Right lobe of liver (tissue), 6 donors: ENCODE measurements around the gene ATG4C. TPM values are rescaled to one million over a fixed set of nuclear protein-coding genes. Genes with fewer than 3 reads are reported as not detected.
A peak's percentile ranks its signal among the peaks of the same experiment; 100 is the strongest.

Source experiments
- ATAC-seq, 4 donors: fragments of 200-7000 bp; cut with Tn5 transposase; one replicate each; pipeline ENCODE4 v1.9.1; 2020; ENCODE audit warnings: mild to moderate bottlenecking in 4 of 4, moderate library complexity in 4 of 4
- DNase-seq, 3 donors: peaks; one replicate each; pipeline ENCODE4 v3.0.0-alpha.2; 2020
- H3K27ac ChIP-seq, 3 donors: fragments of 200-600 bp; one replicate each; pipeline ENCODE4 v1.8.0; 2022
- H3K27me3 ChIP-seq, 2 donors: fragments of 200-600 bp; one replicate each; pipeline ENCODE4 v1.8.0; 2022
- H3K36me3 ChIP-seq, 4 donors: fragments of 200-600 bp; sonication (generic) in 1 of 4; one replicate each; pipeline versions ENCODE4 v1.5.1 to v1.8.0; 2017 to 2022; ENCODE audit warnings: control low read depth in 1 of 4
- H3K4me1 ChIP-seq, 4 donors: fragments of 200-600 bp; sonication (generic) in 1 of 4; one replicate each; pipeline versions ENCODE4 v1.5.1 to v1.8.0; 2017 to 2022; ENCODE audit warnings: control low read depth in 1 of 4
- H3K4me3 ChIP-seq, 3 donors: fragments of 200-600 bp; one replicate each; pipeline ENCODE4 v1.8.0; 2022
- H3K9me3 ChIP-seq, 4 donors: fragments of 200-600 bp; sonication (generic) in 1 of 4; one replicate each; pipeline versions ENCODE4 v1.5.1 to v1.8.0; 2017 to 2022; ENCODE audit warnings: control low read depth in 1 of 4
- CTCF ChIP-seq, 4 donors: fragments of 200-600 bp in 3 of 4; fragments of 450-650 bp in 1 of 4; IDR thresholded peaks; one replicate each; pipeline versions ENCODE4 v1.5.1 to v1.8.0; 2016 to 2022; ENCODE audit warnings: antibody characterized with exemption in 4 of 4, mild to moderate bottlenecking in 2 of 4
- POLR2A ChIP-seq: fragments of 450-650 bp; IDR thresholded peaks from one replicate; pipeline ENCODE4 v1.6.1; 2017; ENCODE audit warnings: antibody characterized with exemption, mild to moderate bottlenecking
- intact Hi-C, 2 donors: fragments of 100-400 bp; cut with DNase I; formaldehyde crosslinking; loops; one replicate each; pipeline versions ENCODE4 v1.11.2 to v1.14.1; 2022
- total RNA-seq, 6 experiments: library from RNA; depleted of rRNA in 2 of 6; stranded (reverse); fragments of >200 nt in 2 of 6; fragmentation: NEBNext Ultra II Directional in 3 of 6; extraction: Animal tissue kit (Norgen Biotek cat#: 25700) in 3 of 6; gene quantifications; one replicate each; pipeline versions ENCODE4 v1.1.0 to v1.2.4, GENCODE V29; 2016 to 2023
- donor health status: DM: no; HTN: yes; CAD: no.
- donor health status: DM: no; HTN: no; CAD: no.
- donor health status: DM: no; HTN: no; CAD: no.
- donor health status: DM: no; HTN: yes; CAD: no.
- donor health status: DM: no; HTN: yes; CAD: no.

The ATG4C gene
- total RNA-seq, 6 experiments from 2014 or later = 3.8 to 10.1 (median 6.3) TPM

GRCh38 chr1:62912028-62912638 is 128.2 kb downstream of the ATG4C start:
- DNase-seq = no peak
- no peak for TF ChIP-seq POLR2A
- peak; percentile 35 to 64 (median 58) for TF ChIP-seq CTCF (IDR thresholded peaks at IDR 0.05)
- Histone ChIP-seq H3K27ac (no peak overlapping the region), H3K36me3 (no peaks in the 10 kb centered on the region), H3K9me3 (no peaks in the 10 kb centered on the region), H3K4me3 (no peak overlapping the region), H3K27me3 (no peaks in the 10 kb centered on the region), H3K4me1 (no peaks in the 10 kb centered on the region)
- no peak for ATAC-seq
- intact Hi-C loops = no loop called here

Other genes with a start within 250 kb of the ATG4C start
- gene ANGPTL3, start 186.6 kb upstream of the ATG4C start, total RNA-seq = 100 to 1,000 TPM; 227 to 411 (median 245) TPM
- 10 to 100 TPM; 14.1 to 28.4 (median 20.1) TPM for gene DOCK7, start 95.7 kb upstream of the ATG4C start, total RNA-seq